Hepatocyte (in vitro differentiated cells): ENCODE measurements around the gene SMYD5. TPM values are rescaled to one million over a fixed set of nuclear protein-coding genes. Genes with fewer than 3 reads are reported as not detected.
"Not testable (repeated sequence)": the region's sequence is repeated elsewhere in the genome, so short reads cannot be mapped to it uniquely, and the experiment has no call there.

ENCODE experiments used
- DNase-seq: peaks from one replicate; pipeline ENCODE4 v3.0.0-alpha.2; 2016; ENCODE audit warnings: low spot score
- H2AFZ ChIP-seq: fragments of 200-600 bp; sonication (generic); 2 replicates; pipeline ENCODE4 v1.6.0; 2016; ENCODE audit warnings: antibody characterized with exemption, mild to moderate bottlenecking
- H3K27ac ChIP-seq: fragments of 200-600 bp; sonication (generic); 2 replicates; pipeline ENCODE4 v1.5.1; 2016; ENCODE audit warnings: mild to moderate bottlenecking
- H3K27me3 ChIP-seq: fragments of 200-600 bp; sonication (generic); 2 replicates; pipeline ENCODE4 v1.6.1; 2016
- H3K36me3 ChIP-seq: fragments of 200-600 bp; sonication (generic); replicated peaks from 2 replicates; pipeline ENCODE4 v1.5.1; 2016; ENCODE audit warnings: low read depth; ENCODE audit not compliant: insufficient read depth
- H3K4me1 ChIP-seq: fragments of 200-600 bp; sonication (generic); 2 replicates; pipeline ENCODE4 v1.5.1; 2016; ENCODE audit warnings: mild to moderate bottlenecking, moderate library complexity; ENCODE audit not compliant: insufficient read depth
- H3K4me2 ChIP-seq: fragments of 200-600 bp; sonication (generic); 2 replicates; pipeline ENCODE4 v1.6.0; 2016
- H3K4me3 ChIP-seq: fragments of 200-600 bp; sonication (generic); 2 replicates; pipeline ENCODE4 v1.5.1; 2016; ENCODE audit warnings: mild to moderate bottlenecking
- H3K79me2 ChIP-seq: fragments of 200-600 bp; sonication (generic); 2 replicates; pipeline ENCODE4 v1.6.0; 2017; ENCODE audit warnings: mild to moderate bottlenecking
- H3K9me2 ChIP-seq: fragments of 200-600 bp; sonication (generic); replicated peaks from 2 replicates; pipeline ENCODE4 v1.6.0; 2017; ENCODE audit warnings: mild to moderate bottlenecking; ENCODE audit not compliant: insufficient read depth
- H3K9me3 ChIP-seq: fragments of 200-600 bp; sonication (generic); 2 replicates; pipeline ENCODE4 v1.5.1; 2016; ENCODE audit warnings: low read depth, mild to moderate bottlenecking
- H4K20me1 ChIP-seq: fragments of 200-600 bp; sonication (generic); 2 replicates; pipeline ENCODE4 v1.6.0; 2016; ENCODE audit warnings: mild to moderate bottlenecking; ENCODE audit not compliant: insufficient read depth, poor library complexity, severe bottlenecking
- CTCF ChIP-seq: fragments of 200-600 bp; sonication (generic); IDR thresholded peaks from 2 replicates; pipeline ENCODE4 v1.5.1; 2016; ENCODE audit warnings: antibody characterized with exemption, mild to moderate bottlenecking; ENCODE audit not compliant: poor library complexity
- EZH2 ChIP-seq: fragments of 200-600 bp; sonication (generic); IDR thresholded peaks from 2 replicates; pipeline ENCODE4 v1.6.1; 2016; ENCODE audit warnings: antibody characterized with exemption, mild to moderate bottlenecking, borderline replicate concordance
- EZH2phosphoT487 ChIP-seq: fragments of 200-600 bp; sonication (generic); IDR thresholded peaks from one replicate; pipeline ENCODE4 v1.6.1; 2018; ENCODE audit warnings: antibody characterized with exemption, mild to moderate bottlenecking, low read depth, moderate library complexity; ENCODE audit not compliant: unreplicated experiment, severe bottlenecking
- WGBS: methylation state at CpG from one replicate; pipeline ENCODE4 v1.1.6; 2016; ENCODE audit warnings: low lambda C conversion rate; ENCODE audit errors: missing lambda C conversion rate; 5-methylcytosine and 5-hydroxymethylcytosine counted together
- polyA plus RNA-seq: library from polyadenylated mRNA; unstranded; fragments of >200 nt; fragmentation: Nextera tagmentation; extraction: Ambion mirVana; gene quantifications from 2 replicates; pipeline ENCODE4 v1.2.1, GENCODE V29; 2016
- total RNA-seq: library from RNA; depleted of rRNA; stranded (reverse); fragments of >200 nt; gene quantifications from 2 replicates; pipeline ENCODE4 v1.2.3, GENCODE V29; 2014

Gene SMYD5
- total and polyA plus RNA-seq, 2 experiments from 2014 or later: 10.0 to 28.3 TPM

DNA sequence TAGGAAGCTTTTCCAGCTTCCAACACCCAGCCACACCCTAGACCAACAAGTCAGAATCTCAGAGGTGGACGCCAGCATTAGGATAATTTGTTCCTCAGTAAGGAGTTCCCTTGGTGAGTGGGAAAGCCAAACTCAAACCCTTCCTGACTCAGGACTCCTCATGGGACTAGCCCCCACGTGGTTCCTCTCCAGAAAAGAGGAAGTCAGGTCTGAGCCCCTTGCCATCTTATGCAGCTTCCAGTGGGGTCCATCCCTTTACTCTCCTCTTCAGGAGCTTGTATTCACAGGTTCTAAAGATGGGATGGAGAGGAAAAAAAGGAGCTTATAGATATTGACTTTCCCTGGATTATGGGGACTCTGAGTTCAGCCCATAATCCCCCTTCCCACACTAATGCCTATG, 26.5 kb upstream of the SMYD5 start:
- Histone ChIP-seq H3K27me3 (peaks cover 3% of the 10 kb centered on the region), H3K27ac (no peak overlapping the region), H2AFZ (no peak overlapping the region), H3K79me2 (no peaks in the 10 kb centered on the region), H3K4me3 (no peak overlapping the region), H3K9me2 (no peaks in the 10 kb centered on the region), H4K20me1 (no peaks in the 10 kb centered on the region), H3K4me2 (no peak overlapping the region), H3K9me3 (no peaks in the 10 kb centered on the region), H3K4me1 (peaks cover 8% of the 10 kb centered on the region), H3K36me3 (no peaks in the 10 kb centered on the region)
- TF ChIP-seq EZH2: no peak
- no peak for TF ChIP-seq CTCF
- no peak for TF ChIP-seq EZH2phosphoT487
- no peak for DNase-seq
- 49% methylated on average over 2 of the region's 2 CpGs for WGBS

DNA sequence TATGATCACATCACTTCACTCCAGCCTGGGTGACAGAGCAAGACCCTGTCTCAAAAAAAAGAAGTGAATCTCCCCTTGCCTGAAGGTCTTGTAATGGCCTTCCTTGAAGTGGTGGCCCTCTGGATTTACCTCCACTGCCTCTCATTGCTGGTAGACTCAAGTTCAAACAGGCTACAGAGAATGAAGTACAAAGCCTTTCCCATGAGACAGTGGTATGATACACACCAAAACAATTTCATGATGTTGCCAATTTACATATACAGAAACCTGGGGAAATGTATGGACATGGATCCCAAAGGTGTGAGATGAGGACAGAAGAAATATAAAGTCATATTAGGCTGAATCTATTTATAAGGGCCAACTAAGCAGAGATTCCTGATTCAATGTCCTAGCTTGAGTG, 16.5 kb upstream of the SMYD5 start:
- Histone ChIP-seq H3K36me3 (no peaks in the 10 kb centered on the region), H3K9me3 (no peaks in the 10 kb centered on the region), H3K4me1 (peaks cover 13% of the 10 kb centered on the region), H3K27me3 (peaks cover 32% of the 10 kb centered on the region), H4K20me1 (no peaks in the 10 kb centered on the region), H3K4me3 (no peak overlapping the region), H3K27ac (no peak overlapping the region), H3K79me2 (no peaks in the 10 kb centered on the region), H3K9me2 (no peaks in the 10 kb centered on the region), H2AFZ (no peak overlapping the region), H3K4me2 (no peak overlapping the region)
- no peak for TF ChIP-seq EZH2
- no peak for TF ChIP-seq CTCF
- no peak for TF ChIP-seq EZH2phosphoT487
- DNase-seq: no peak

- peaks cover 56% of the 10 kb centered on the region for H3K27me3 ChIP-seq
- H3K9me2 ChIP-seq, H3K27ac ChIP-seq, H3K4me2 ChIP-seq, H3K79me2 ChIP-seq, H3K4me3 ChIP-seq, H3K9me3 ChIP-seq, H2AFZ ChIP-seq, DNase-seq, H3K36me3 ChIP-seq, H4K20me1 ChIP-seq: not testable (repeated sequence)
- peaks cover 15% of the 10 kb centered on the region for H3K4me1 ChIP-seq
- 89% methylated on average over 7 of the region's 10 CpGs for WGBS
These were observed 13.8 kb upstream of the SMYD5 start for GRCh38 chr2:73200281-73200680.

- H3K36me3 ChIP-seq: no peaks in the 10 kb centered on the region
- H3K9me2 ChIP-seq: no peaks in the 10 kb centered on the region
- no peaks in the 10 kb centered on the region for H3K9me3 ChIP-seq
- H3K27me3 ChIP-seq: peaks cover 62% of the 10 kb centered on the region
- TF ChIP-seq CTCF (no peak), EZH2phosphoT487 (peak; percentile 45), EZH2 (peak; percentile 99)
- peak within 1 kb of the TSS; percentile 13 for H3K4me3 ChIP-seq
- H4K20me1 ChIP-seq: no peaks in the 10 kb centered on the region
- peaks cover 15% of the 10 kb centered on the region for H3K4me1 ChIP-seq
- H2AFZ ChIP-seq: peak within 1 kb of the TSS; percentile 71
- DNase-seq: peak; percentile 36
- H3K4me2 ChIP-seq: peak within 1 kb of the TSS; percentile 91
- no peaks in the 10 kb centered on the region for H3K79me2 ChIP-seq
- H3K27ac ChIP-seq: no peak within 1 kb of the TSS
- WGBS: 3% methylated on average over 82 of the region's 87 CpGs
These were observed 11.6 kb upstream of the SMYD5 start, which contains the start of gene NOTO for GRCh38 chr2:73202156-73203054. Gene NOTO (plus strand): TSS chr2:73202574. CDS start chr2:73202667, 93 bp downstream.
